GDM1 (cell line): ENCODE data around the gene MIS18A.
"Not testable (repeated sequence)": the region's sequence is repeated elsewhere in the genome, so short reads cannot be mapped to it uniquely, and the experiment has no call there.

ENCODE experiments used
- DNase-seq: peaks from one replicate; lab custom pipeline; 2025; lab: John Stamatoyannopoulos, UW

Gene MIS18A

DNA sequence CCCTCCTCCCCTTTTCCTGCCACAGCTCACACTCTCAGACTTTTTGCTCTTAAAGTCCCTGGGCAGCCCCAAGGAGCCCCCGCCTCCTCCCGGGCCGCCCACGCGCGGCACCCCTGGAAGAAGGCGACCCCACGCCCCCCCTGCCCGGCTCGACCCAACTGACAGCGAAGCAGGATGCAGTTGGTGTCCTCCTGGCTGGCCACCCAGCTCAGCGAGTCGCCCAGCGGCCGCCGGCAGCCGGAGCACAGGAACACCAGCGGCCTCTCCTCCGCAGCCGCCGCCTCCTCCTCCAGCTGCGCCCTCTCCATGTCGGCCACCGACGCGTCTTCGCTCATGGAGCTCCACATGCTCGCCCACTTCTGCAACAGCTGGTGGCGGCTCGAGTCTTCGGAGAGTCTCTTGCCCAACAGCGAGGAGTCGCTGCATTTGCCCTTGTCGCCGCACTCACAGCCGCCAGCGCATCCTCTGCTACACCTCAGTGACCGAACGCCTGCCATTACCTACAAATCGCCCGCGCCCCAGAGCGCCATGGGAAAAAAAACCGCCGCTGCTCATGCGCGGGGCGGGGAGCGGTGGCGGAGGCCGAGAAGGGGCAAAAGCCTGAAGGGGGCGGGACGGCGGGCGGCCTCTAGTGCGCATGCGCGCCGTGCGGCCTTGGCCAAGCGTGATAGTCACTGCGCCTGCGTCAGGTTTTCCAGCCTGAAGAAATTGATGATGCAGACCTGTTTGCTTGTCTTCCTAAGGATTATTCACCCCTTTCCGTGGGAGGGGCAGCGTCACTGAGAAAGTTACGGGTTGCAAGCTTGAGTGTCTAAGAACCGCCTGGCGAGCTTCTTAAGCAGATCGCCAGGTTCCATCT lies at the start of gene MIS18A:
TSS of gene MIS18A (minus strand) at position 532 of the 859 bp plus-strand sequence. CDS start at position 497, 35 bp downstream.
- DNase-seq, result peak; percentile 90

- no peak for DNase-seq
Measured at GRCh38 chr21:32328595-32328994, 49.7 kb upstream of the MIS18A start.

- no peak for DNase-seq
Measured at GRCh38 chr21:32325706-32326105, 46.9 kb upstream of the MIS18A start.

DNA sequence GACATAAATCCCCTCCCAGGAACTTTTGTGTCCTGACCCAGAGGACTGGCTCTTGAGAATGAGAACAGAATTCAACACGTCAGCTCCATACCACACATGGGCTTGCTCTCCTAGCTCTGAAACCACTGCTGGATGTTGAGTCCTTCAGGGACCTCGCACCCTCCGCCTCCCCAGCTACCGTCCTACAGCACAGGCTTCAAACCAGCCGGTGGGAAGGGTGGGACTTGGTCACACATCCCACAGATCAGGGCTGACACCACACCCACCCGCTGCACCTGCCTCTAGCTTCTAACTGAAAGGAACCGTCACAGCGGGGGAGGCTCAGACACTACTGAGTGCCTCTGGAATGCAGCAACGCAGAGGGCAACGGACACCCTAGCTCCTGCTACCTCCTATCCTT lies 43.8 kb upstream of the MIS18A start:
- DNase-seq, result no peak

- DNase-seq, result no peak
Measured at GRCh38 chr21:32322103-32322502, 43.3 kb upstream of the MIS18A start.

DNA sequence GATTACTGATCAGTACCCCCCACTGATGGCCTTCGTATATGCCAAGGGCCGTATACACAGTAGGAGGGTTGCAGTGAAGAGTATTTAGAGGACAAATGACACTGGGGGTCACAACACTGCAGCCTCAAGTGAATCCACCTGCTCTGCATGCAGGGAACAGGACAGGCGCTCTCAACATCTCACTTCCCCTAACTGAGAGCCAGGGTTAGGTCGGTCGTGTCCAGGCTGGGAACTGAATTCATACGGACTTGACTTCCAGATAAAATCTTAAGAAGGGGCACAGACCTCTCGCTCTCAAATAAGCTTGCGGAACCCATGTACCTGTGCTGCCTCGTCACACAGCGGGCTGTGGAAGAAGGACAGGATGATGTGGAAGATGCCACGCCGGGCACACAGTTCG lies 42.6 kb upstream of the MIS18A start:
- DNase-seq, result no peak

GRCh38 chr21:32320726-32321125 lies 41.9 kb upstream of the MIS18A start:
- DNase-seq, result no peak

- DNase-seq, result no peak
Measured at GRCh38 chr21:32320059-32320458, 41.2 kb upstream of the MIS18A start.

DNA sequence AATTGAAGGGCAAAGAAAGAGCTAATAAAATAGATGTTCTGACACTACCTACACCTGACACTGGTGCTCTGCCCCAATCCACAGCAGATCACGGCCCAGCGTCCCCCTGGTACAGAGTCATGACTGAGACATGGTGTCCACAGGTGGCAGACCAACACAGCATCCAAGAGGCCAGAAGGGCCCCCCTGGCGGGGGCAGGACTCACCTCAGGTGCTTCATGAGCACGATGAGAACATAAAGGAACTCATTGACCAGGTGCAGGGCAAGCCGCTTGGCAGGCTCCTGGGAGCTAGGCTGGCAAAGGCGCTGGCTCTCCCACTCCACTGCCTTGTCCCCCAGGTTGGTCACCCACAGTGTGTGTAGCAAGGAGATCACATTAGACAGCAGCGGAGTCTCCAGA lies 40.2 kb upstream of the MIS18A start:
- no peak for DNase-seq

DNA sequence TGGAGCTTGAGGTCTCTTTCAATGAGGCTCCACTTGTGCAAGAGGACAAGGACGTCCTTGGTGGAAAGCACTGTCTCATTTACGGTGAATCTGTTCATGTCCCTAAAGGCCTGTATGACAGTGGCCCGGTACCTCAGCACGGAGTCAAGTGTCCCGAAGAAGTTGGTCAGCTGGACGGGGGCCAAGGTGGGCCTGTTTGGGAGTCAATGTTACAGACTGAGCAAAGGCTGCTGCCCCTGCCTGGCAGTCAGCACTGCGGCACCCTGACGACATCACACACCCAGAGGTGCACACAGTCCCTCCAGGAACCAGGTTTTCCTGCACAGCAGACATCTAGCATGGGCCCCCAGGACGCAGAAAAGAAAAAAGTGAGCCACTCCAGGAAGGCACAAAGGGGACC lies 38.9 kb upstream of the MIS18A start:
- no peak for DNase-seq

DNA sequence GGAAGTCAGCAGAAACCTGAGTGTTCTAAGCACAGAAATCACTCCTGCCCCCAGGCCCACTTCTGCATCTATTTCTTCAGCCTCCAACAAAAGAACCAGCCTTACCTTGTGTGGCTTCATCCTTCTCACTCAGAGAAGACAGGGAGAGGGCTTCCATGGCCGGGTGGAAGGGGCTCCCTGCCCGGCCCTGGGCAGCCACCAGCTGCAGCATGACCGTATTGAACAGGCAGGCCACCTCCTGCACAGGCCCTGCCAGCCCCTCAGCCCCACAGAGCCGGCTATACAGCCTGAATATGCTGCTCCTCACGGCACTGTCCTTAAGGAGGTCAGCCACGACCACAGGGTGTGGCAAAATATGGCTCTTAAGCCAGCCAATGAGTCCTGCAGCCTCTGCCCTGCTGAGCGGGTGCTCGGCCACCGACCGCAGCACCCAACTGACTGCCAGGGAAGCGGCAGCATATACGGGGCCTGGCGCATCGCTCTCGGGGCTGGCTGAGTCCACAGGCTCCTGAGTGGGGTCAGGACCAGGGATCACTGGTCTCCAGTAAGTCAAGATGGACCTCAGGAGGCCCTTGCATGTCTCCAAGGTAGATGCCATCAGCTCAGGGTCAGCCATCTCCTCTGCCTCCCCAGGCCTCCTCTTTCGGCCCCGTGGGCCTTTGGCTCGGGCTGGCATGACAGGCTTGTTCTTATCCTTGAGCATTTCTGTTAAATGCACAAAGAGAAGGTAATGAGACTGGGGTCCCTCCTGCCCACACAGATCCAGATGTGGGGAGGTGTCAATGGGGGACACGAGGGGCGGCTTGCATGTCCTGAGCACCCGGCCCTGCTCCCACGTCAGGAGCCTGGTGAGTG lies 37.7 kb upstream of the MIS18A start:
- DNase-seq, result no peak

DNA sequence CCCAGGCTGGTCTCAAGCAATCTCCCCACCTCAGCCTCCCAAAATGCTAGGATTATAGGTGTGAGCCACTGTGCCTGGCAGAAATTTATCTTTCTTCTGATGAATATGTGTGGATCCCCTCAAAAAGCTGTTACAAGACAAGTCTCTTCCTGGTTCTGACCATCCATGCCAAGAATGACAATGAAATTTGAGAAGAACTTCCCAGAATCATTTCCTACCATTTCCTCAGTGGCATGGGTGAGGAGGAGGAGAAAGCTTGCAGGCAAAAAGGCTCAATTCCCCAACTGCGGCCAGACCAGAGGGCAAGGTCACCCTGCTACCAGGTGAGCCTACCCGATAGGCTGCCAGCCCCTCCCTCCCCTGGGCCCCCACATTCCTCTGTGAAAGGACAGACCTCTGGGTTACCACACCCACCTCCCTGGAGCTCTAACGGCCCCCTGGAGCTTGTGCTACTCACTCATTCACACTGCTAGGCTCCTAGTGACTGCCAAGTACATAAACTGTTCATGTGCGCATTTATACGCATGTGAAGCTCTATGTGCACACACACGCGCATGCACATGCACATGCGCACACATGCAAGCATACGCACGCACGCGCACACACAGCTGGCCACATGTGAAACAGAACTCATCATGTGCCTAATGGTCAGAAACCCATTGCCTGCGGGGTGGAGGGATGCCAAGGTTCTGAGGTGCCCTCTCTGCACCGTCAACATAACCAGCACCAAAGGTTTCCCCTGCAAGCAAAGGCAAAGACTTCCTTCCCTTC lies 36.8 kb upstream of the MIS18A start:
- DNase-seq, result no peak

- no peak for DNase-seq
Measured at GRCh38 chr21:32314806-32315205, 36.0 kb upstream of the MIS18A start.

- no peak for DNase-seq
Measured at GRCh38 chr21:32312976-32313375, 34.1 kb upstream of the MIS18A start.

DNA sequence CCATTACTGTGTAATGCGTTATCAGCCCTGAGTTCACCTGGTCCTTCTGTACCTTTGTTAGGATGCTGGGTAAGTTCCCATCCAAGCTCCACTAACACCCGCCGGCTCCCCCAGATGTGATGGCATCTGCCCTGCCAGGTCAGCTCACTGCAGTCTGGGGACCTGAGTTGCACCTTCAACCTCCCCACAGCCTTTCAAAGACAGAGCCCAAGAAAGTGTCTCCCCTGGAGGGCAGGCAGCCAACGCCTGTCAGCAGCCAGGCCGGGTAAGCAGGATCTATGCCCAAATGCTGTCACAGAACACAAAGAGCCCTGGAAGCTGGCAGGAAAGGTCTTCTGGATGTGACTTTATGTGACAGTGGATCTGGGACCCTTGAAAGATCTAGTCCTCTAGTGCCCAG lies 33.5 kb upstream of the MIS18A start:
- no peak for DNase-seq

GRCh38 chr21:32311621-32312020 lies 32.8 kb upstream of the MIS18A start:
- no peak for DNase-seq

DNA sequence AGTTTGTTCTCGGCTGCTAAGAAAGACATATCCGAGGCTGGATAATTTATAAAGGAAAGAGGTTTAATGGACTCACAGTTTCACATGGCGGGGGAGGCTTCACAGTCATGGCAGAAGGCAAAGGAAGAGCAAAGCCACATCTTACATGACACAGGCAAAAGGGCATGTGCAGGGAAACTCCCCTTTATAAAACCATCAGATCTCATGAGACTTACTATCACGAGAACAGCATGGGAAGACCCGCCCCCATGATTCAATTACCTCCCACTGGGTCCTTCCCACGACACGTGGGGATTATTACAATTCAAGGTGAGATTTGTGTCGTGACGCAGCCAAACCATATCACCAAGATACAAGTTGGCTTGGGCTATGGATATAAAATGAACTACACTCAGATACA lies 32.1 kb upstream of the MIS18A start:
- DNase-seq, result not testable (repeated sequence)

GRCh38 chr21:32309906-32310460 lies 31.1 kb upstream of the MIS18A start:
- DNase-seq, result no peak

DNA sequence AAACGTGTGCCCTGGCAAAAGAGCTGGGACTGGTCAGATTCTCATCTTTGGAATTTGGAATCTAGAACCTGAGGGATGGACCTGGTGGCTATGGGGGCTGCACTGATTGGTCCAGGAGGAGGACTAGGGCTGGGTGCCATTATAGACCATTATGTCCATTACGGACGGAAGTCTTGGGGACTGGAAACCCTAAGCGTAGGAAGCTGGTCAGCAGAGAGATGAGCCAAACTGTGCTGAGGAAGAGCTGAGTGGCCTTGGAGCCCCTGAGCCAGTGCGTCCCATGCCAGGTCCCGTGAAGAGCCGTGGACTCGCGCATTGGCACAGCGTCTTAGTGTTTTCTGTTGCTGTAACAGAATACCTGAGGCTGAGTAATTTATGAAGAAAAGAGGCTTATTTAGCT lies 29.8 kb upstream of the MIS18A start:
- DNase-seq, result no peak

DNA sequence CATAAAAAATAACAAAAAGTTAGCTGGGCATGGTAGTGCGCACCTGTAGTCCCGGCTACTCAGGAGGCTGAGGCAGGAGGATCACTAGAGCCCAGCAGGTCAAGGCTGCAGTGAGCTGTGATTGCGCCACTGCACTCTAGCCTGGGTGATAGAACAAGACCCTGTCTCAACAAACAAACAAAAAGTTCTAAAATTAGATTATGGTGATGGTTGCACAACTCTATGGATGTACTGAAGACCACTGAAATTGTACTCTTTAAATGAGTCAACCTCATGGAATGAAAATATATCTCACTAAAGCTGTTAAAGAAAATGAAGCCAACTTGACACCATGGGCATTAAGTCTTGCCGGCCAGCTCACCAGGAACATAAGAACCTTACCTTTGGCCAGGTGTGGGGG lies 28.9 kb upstream of the MIS18A start:
- DNase-seq, result no peak

DNA sequence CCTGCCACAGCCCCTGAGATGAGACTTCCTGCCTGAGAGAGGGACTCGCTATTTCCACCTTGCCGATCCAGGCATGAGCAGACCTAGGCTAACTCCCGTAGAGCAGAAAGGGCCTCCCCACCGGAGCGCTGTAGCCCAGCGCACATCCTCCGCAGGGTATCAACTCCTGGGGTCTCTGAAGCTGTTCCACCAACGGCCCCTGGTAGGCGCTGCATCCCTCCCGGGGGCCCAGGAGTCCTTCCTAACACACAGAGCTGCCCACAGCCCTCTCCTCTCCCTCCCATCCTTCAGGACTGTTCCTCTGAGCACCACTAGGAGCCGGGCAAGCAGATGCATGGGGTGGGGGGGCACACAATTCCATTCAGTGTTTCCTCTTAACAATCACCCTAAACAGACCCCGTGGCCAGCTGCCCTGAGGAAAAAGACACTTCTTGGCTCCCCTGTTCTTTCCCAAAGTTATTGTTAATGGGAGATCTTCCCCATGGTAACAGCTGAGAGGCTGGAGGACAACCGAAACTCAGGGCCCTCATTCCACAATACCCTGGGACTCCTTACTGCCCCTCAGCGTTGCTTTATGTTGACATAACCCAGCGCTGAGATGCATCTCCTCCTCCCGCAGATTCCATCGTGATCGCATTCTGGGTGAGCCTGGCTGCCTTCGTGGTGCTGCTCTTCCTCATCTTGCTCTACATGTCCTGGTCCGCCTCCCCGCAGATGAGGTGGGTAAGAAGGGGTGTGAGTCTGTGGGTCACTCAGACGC lies 27.4 kb upstream of the MIS18A start:
- no peak for DNase-seq
